ENCODE data around the gene NUAK2.

- TF ChIP-seq, protein P1, sequence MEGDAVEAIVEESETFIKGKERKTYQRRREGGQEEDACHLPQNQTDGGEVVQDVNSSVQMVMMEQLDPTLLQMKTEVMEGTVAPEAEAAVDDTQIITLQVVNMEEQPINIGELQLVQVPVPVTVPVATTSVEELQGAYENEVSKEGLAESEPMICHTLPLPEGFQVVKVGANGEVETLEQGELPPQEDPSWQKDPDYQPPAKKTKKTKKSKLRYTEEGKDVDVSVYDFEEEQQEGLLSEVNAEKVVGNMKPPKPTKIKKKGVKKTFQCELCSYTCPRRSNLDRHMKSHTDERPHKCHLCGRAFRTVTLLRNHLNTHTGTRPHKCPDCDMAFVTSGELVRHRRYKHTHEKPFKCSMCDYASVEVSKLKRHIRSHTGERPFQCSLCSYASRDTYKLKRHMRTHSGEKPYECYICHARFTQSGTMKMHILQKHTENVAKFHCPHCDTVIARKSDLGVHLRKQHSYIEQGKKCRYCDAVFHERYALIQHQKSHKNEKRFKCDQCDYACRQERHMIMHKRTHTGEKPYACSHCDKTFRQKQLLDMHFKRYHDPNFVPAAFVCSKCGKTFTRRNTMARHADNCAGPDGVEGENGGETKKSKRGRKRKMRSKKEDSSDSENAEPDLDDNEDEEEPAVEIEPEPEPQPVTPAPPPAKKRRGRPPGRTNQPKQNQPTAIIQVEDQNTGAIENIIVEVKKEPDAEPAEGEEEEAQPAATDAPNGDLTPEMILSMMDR (conservative IDR thresholded peaks at IDR 0.05; ENCODE audit: low read depth, low read length): no peak
- TF ChIP-seq EZH2 (IDR thresholded peaks at IDR 0.05; ENCODE audit: borderline replicate concordance, low read depth, low read length, poor library complexity, severe bottlenecking): no peak
Observed at GRCh38 chr1:205298191-205298994, 23.2 kb downstream of the NUAK2 start.

Measured in A673 (cell line).